Measurements from ENCODE around the gene GMCL2. TPM values are rescaled to one million over a fixed set of nuclear protein-coding genes. Genes with fewer than 3 reads are reported as not detected.

Gene GMCL2
- total RNA-seq, 2 experiments from 2014 or later, result not detected

DNA sequence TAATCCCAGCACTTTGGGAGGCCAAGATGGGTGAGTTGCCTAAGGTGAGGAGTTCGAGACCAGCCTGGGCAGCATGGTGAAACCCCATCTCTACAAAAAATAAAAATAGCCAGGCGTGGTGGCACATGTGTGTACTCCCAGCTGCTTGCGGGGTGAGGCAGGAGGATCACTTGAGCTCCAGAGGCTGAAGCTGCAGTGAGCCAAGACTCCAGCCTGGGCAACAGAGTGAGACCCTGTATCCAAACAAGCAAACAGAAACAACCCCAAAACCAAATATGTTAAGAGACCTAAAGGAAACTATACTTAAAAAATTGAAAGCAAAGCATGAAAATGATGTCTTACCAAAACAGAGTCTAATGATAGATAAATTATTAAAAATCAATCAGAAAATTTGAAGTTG lies 29.6 kb upstream of the GMCL2 start:
- TSS peak; percentile 3 for BruUV-seq (replicated peaks)

DNA sequence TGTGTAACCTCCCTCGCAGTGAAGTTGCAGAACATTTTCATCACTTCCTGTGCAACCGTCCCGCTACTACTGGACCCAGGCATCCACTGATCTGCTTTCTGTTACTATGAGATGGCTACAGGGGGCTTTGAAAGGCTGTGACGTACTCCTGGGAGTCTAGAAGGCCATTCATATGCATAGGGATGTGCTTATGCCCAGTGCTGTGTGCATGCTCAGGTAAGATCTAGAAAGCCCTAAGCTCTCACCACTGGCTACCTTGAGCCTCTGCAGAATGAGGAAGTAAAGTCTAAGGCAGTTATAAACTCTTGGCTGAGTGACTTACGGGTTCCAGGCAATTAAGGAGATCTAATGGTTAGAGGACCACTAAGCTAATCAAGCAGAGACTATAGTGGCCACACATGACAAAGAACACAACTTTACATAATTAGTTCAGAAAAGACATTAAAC lies 28.9 kb upstream of the GMCL2 start:
- ChIA-PET CTCF (ENCODE audit: unreplicated experiment) (no interaction called here), POLR2A (interaction anchor here (0.6 to 1.2 kb wide), 10 partner anchors 9 to 1386 kb away, joined by 3 to 6 read pairs (median 4); partner anchors contain the start of gene PHYKPL)
- Histone ChIP-seq H3K4me3 (ENCODE audit: low read depth, low read length, poor library complexity, severe bottlenecking) (no peak overlapping the region), H3K4me1 (ENCODE audit: insufficient read depth, low read length, poor library complexity, severe bottlenecking) (peaks cover 32% of the 10 kb centered on the region), H3K9me2 (ENCODE audit: insufficient read depth, low read length) (no peaks in the 10 kb centered on the region), H3K9me3 (ENCODE audit: low read length) (no peaks in the 10 kb centered on the region), H3K27ac (ENCODE audit: low read depth, low read length, poor library complexity, severe bottlenecking) (peak overlapping the region; percentile 44), H3K79me2 (ENCODE audit: insufficient read depth, low read depth, low read length) (peaks cover 3% of the 10 kb centered on the region; the same call in 1 of the 2 replicates), H4K20me1 (ENCODE audit: insufficient read depth, low read length) (0 out of 2 replicates have a peak, but pooled peaks cover 6% of the 10 kb centered on the region), H2AFZ (ENCODE audit: low read length) (no peak overlapping the region), H3K4me2 (ENCODE audit: low read length) (peak overlapping the region; percentile 7; the same call in 1 of the 2 replicates), H3K36me3 (ENCODE audit: insufficient read depth, low read length) (peaks cover 95% of the 10 kb centered on the region)
- intact Hi-C loops (cut with micrococcal nuclease; ENCODE audit: unreplicated experiment), result no loop called here
- no TSS peak for BruUV-seq (replicated peaks)
- DNase-seq (ENCODE audit: low spot score), result peak; percentile 56
- TF ChIP-seq, protein P1, sequence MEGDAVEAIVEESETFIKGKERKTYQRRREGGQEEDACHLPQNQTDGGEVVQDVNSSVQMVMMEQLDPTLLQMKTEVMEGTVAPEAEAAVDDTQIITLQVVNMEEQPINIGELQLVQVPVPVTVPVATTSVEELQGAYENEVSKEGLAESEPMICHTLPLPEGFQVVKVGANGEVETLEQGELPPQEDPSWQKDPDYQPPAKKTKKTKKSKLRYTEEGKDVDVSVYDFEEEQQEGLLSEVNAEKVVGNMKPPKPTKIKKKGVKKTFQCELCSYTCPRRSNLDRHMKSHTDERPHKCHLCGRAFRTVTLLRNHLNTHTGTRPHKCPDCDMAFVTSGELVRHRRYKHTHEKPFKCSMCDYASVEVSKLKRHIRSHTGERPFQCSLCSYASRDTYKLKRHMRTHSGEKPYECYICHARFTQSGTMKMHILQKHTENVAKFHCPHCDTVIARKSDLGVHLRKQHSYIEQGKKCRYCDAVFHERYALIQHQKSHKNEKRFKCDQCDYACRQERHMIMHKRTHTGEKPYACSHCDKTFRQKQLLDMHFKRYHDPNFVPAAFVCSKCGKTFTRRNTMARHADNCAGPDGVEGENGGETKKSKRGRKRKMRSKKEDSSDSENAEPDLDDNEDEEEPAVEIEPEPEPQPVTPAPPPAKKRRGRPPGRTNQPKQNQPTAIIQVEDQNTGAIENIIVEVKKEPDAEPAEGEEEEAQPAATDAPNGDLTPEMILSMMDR (conservative IDR thresholded peaks at IDR 0.05; ENCODE audit: low read length), result no peak

More for the DNA sequence above, 29.6 kb upstream of the GMCL2 start:
- ChIA-PET CTCF (ENCODE audit: unreplicated experiment) (no interaction called here), POLR2A (interaction anchor here (0.6 to 1.2 kb wide), 6 partner anchors 10 to 31 kb away, joined by 3 to 6 read pairs (median 4); partner anchors contain the start of gene PHYKPL)
- intact Hi-C loops (cut with micrococcal nuclease; ENCODE audit: unreplicated experiment), result no loop called here
- peaks cover 32% of the 10 kb centered on the region for H3K4me1 ChIP-seq (ENCODE audit: insufficient read depth, low read length, poor library complexity, severe bottlenecking)
- peaks cover 3% of the 10 kb centered on the region; the same call in 1 of the 2 replicates for H3K79me2 ChIP-seq (ENCODE audit: insufficient read depth, low read depth, low read length)
- H4K20me1 ChIP-seq (ENCODE audit: insufficient read depth, low read length), result 0 out of 2 replicates have a peak, but pooled peaks cover 6% of the 10 kb centered on the region
- no peak overlapping the region for H3K4me3 ChIP-seq (ENCODE audit: low read depth, low read length, poor library complexity, severe bottlenecking)
- TF ChIP-seq, protein P1 (conservative IDR thresholded peaks at IDR 0.05; ENCODE audit: low read length), result no peak
- no peak for TF ChIP-seq EZH2phosphoT487 (IDR thresholded peaks at IDR 0.05; ENCODE audit: borderline replicate concordance, low read depth, low read length)
- H3K9me2 ChIP-seq (ENCODE audit: insufficient read depth, low read length), result no peaks in the 10 kb centered on the region
- H3K9me3 ChIP-seq (ENCODE audit: low read length), result no peaks in the 10 kb centered on the region
- no peak overlapping the region for H3K4me2 ChIP-seq (ENCODE audit: low read length)
- peak overlapping the region; percentile 44 for H3K27ac ChIP-seq (ENCODE audit: low read depth, low read length, poor library complexity, severe bottlenecking)
- no peak overlapping the region for H2AFZ ChIP-seq (ENCODE audit: low read length)
- peaks cover 95% of the 10 kb centered on the region for H3K36me3 ChIP-seq (ENCODE audit: insufficient read depth, low read length)
- no peak for DNase-seq (ENCODE audit: low spot score)

DNA sequence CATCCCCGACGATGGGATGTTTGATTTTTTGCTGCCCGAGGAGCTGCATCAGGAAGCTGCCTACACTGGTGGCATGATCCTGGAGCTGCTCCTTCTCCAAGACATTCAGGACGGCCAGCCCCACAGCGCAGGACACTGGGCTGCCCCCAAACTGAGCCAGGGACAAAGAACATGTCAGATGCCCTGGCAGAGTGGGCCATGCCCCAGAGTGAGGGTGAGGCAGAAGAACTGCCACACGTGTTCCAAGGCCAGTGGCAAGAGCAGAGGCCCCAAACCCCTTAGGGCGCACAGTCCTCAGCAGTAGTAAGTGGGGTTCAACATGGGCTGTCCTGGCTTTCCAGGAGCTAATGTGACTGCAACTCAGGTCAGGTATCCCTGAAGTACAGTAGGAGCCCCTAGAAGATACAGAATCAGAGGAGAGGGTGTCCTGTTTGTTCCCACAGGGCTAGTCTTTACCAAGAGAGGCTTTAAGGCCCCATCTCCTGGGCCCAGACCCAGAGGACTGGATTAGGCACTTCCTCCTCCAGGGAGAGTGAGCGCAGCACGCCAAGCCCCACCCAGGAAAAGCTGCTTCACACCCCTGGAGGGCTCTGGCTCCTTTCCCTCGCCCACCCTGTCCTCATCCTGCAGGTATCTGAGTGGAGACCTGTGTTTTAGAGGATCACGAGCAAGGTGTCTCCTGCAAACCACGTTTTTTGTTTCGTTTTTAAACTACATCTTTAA lies 28.3 kb upstream of the GMCL2 start:
- no peaks in the 10 kb centered on the region for H3K9me2 ChIP-seq (ENCODE audit: insufficient read depth, low read length)
- H3K36me3 ChIP-seq (ENCODE audit: insufficient read depth, low read length), result peaks cover 95% of the 10 kb centered on the region
- 0 out of 2 replicates have a peak, but pooled peaks cover 8% of the 10 kb centered on the region for H4K20me1 ChIP-seq (ENCODE audit: insufficient read depth, low read length)
- TF ChIP-seq, protein P1 (conservative IDR thresholded peaks at IDR 0.05; ENCODE audit: low read length), result no peak
- no peak for TF ChIP-seq EZH2phosphoT487 (IDR thresholded peaks at IDR 0.05; ENCODE audit: borderline replicate concordance, low read depth, low read length)
- no peaks in the 10 kb centered on the region for H3K9me3 ChIP-seq (ENCODE audit: low read length)
- intact Hi-C loops (cut with micrococcal nuclease; ENCODE audit: unreplicated experiment), result no loop called here
- CTCF ChIA-PET (ENCODE audit: unreplicated experiment), result no interaction called here
- H3K4me2 ChIP-seq (ENCODE audit: low read length), result peak overlapping the region; percentile 7; the same call in 1 of the 2 replicates
- no peak overlapping the region for H2AFZ ChIP-seq (ENCODE audit: low read length)
- POLR2A ChIA-PET, result interaction anchor here (0.6 to 1.2 kb wide), 6 partner anchors 8 to 32 kb away, joined by 3 to 5 read pairs (median 4); partner anchors contain the start of gene HNRNPAB
- peaks cover 32% of the 10 kb centered on the region for H3K4me1 ChIP-seq (ENCODE audit: insufficient read depth, low read length, poor library complexity, severe bottlenecking)
- no TSS peak for BruUV-seq (replicated peaks)
- DNase-seq (ENCODE audit: low spot score), result no peak
- H3K27ac ChIP-seq (ENCODE audit: low read depth, low read length, poor library complexity, severe bottlenecking), result peak overlapping the region; percentile 44
- H3K79me2 ChIP-seq (ENCODE audit: insufficient read depth, low read depth, low read length), result peaks cover 3% of the 10 kb centered on the region; the same call in 1 of the 2 replicates
- no peak overlapping the region for H3K4me3 ChIP-seq (ENCODE audit: low read depth, low read length, poor library complexity, severe bottlenecking)

Measured in OCI-LY7 (cell line).